Muscle layer of colon (tissue), 2 donors: ENCODE results near the gene CRCP.
"Not testable (repeated sequence)": the region's sequence is repeated elsewhere in the genome, so short reads cannot be mapped to it uniquely, and the experiment has no call there.

ENCODE experiments used
- H3K27ac ChIP-seq: one replicate; pipeline ENCODE4 v1.7.0; 2013; ENCODE audit warnings: low read depth, mild to moderate bottlenecking, low read length, moderate library complexity
- H3K27me3 ChIP-seq, 2 donors: one replicate each; pipeline ENCODE4 v1.7.0; 2013; ENCODE audit warnings: low read length in 2 of 2, mild to moderate bottlenecking in 2 of 2; ENCODE audit not compliant: insufficient read depth in 2 of 2, control insufficient read depth in 1 of 2
- H3K36me3 ChIP-seq: one replicate; pipeline ENCODE4 v1.7.0; 2013; ENCODE audit warnings: mild to moderate bottlenecking, low read length; ENCODE audit not compliant: insufficient read depth
- H3K4me1 ChIP-seq: one replicate; pipeline ENCODE4 v1.7.0; 2013; ENCODE audit warnings: mild to moderate bottlenecking, low read length; ENCODE audit not compliant: insufficient read depth
- H3K4me3 ChIP-seq, 2 donors: one replicate each; pipeline ENCODE4 v1.7.0; 2013; ENCODE audit warnings: low read length in 2 of 2, low read depth in 1 of 2, mild to moderate bottlenecking in 1 of 2, moderate library complexity in 1 of 2
- H3K9ac ChIP-seq: one replicate; pipeline ENCODE4 v1.7.0; 2013; ENCODE audit warnings: low read length
- H3K9me3 ChIP-seq: one replicate; pipeline ENCODE4 v1.7.0; 2013; ENCODE audit warnings: mild to moderate bottlenecking, low read length
- donor health status: abdominal sarcoma.
- donor health status: Adenocarcinoma of cecum.

Gene CRCP

GRCh38 chr7:66142996-66143395 lies 28.3 kb downstream of the CRCP start:
- Histone ChIP-seq H3K9ac (no peak overlapping the region), H3K9me3 (no peaks in the 10 kb centered on the region), H3K4me1 (peaks cover 17% of the 10 kb centered on the region), H3K36me3 (peaks cover 32% of the 10 kb centered on the region), H3K27me3 (no peaks in the 10 kb centered on the region), H3K4me3 (no peak overlapping the region), H3K27ac (no peak overlapping the region)

GRCh38 chr7:66143876-66144332 lies 29.3 kb downstream of the CRCP start:
- Histone ChIP-seq H3K4me3 (no peak overlapping the region), H3K9ac (no peak overlapping the region), H3K27ac (no peak overlapping the region), H3K27me3 (no peaks in the 10 kb centered on the region), H3K36me3 (peaks cover 31% of the 10 kb centered on the region), H3K9me3 (no peaks in the 10 kb centered on the region), H3K4me1 (peaks cover 17% of the 10 kb centered on the region)

GRCh38 chr7:66145400-66146104 lies 30.9 kb downstream of the CRCP start:
- Histone ChIP-seq H3K27ac (no peak overlapping the region), H3K9me3 (no peaks in the 10 kb centered on the region), H3K4me1 (peaks cover 20% of the 10 kb centered on the region), H3K36me3 (peaks cover 31% of the 10 kb centered on the region), H3K4me3 (no peak overlapping the region), H3K9ac (no peak overlapping the region), H3K27me3 (no peaks in the 10 kb centered on the region)

- Histone ChIP-seq H3K9me3 (no peaks in the 10 kb centered on the region), H3K27ac (peak overlapping the region; percentile 20), H3K4me3 (no peak overlapping the region), H3K27me3 (no peaks in the 10 kb centered on the region), H3K9ac (no peak overlapping the region), H3K36me3 (peaks cover 36% of the 10 kb centered on the region), H3K4me1 (peaks cover 16% of the 10 kb centered on the region)
These were observed 32.1 kb downstream of the CRCP start for GRCh38 chr7:66146701-66147100.

GRCh38 chr7:66147657-66148056 lies 33.0 kb downstream of the CRCP start:
- H3K9me3 ChIP-seq, H3K9ac ChIP-seq, H3K27me3 ChIP-seq, H3K27ac ChIP-seq, H3K4me3 ChIP-seq: not testable (repeated sequence)
- peaks cover 17% of the 10 kb centered on the region for H3K4me1 ChIP-seq
- peaks cover 37% of the 10 kb centered on the region for H3K36me3 ChIP-seq

GRCh38 chr7:66150471-66150870 lies 35.8 kb downstream of the CRCP start:
- Histone ChIP-seq H3K27ac (no peak overlapping the region), H3K9me3 (no peaks in the 10 kb centered on the region), H3K9ac (no peak overlapping the region), H3K36me3 (peaks cover 34% of the 10 kb centered on the region), H3K27me3 (no peaks in the 10 kb centered on the region), H3K4me1 (peaks cover 17% of the 10 kb centered on the region), H3K4me3 (no peak overlapping the region)

- Histone ChIP-seq H3K27me3 (no peaks in the 10 kb centered on the region), H3K4me3 (no peak overlapping the region), H3K36me3 (peaks cover 32% of the 10 kb centered on the region), H3K27ac (no peak overlapping the region), H3K4me1 (peaks cover 17% of the 10 kb centered on the region), H3K9ac (no peak overlapping the region), H3K9me3 (no peaks in the 10 kb centered on the region)
These were observed 37.9 kb downstream of the CRCP start for GRCh38 chr7:66152371-66153191.

- Histone ChIP-seq H3K4me1 (peaks cover 17% of the 10 kb centered on the region), H3K36me3 (peaks cover 32% of the 10 kb centered on the region)
These were observed 39.0 kb downstream of the CRCP start for GRCh38 chr7:66153691-66154090.

GRCh38 chr7:66156035-66156434 lies 41.4 kb downstream of the CRCP start:
- H3K4me3 ChIP-seq, H3K27ac ChIP-seq, H3K9ac ChIP-seq, H3K4me1 ChIP-seq, H3K9me3 ChIP-seq, H3K27me3 ChIP-seq: not testable (repeated sequence)
- H3K36me3 ChIP-seq, result peaks cover 28% of the 10 kb centered on the region

More at GRCh38 chr7:66153691-66154090, 39.0 kb downstream of the CRCP start:
- H3K27me3 ChIP-seq, result no peaks in the 10 kb centered on the region
- no peak overlapping the region for H3K9ac ChIP-seq
- no peak overlapping the region for H3K27ac ChIP-seq
- no peak overlapping the region for H3K4me3 ChIP-seq
- no peaks in the 10 kb centered on the region for H3K9me3 ChIP-seq

GRCh38 chr7:66157060-66157459 lies 42.4 kb downstream of the CRCP start:
- H3K4me3 ChIP-seq, result no peak overlapping the region
- H3K4me1 ChIP-seq, result peaks cover 4% of the 10 kb centered on the region
- no peak overlapping the region for H3K9ac ChIP-seq
- H3K27me3 ChIP-seq, result no peaks in the 10 kb centered on the region
- no peak overlapping the region for H3K27ac ChIP-seq
- peaks cover 24% of the 10 kb centered on the region for H3K36me3 ChIP-seq
- H3K9me3 ChIP-seq, result no peaks in the 10 kb centered on the region

- no peaks in the 10 kb centered on the region for H3K4me1 ChIP-seq
- no peak overlapping the region for H3K4me3 ChIP-seq
- H3K36me3 ChIP-seq, result no peaks in the 10 kb centered on the region
- no peak overlapping the region for H3K9ac ChIP-seq
- H3K9me3 ChIP-seq, result no peaks in the 10 kb centered on the region
- H3K27me3 ChIP-seq, result no peaks in the 10 kb centered on the region
- no peak overlapping the region for H3K27ac ChIP-seq
These were observed 48.0 kb downstream of the CRCP start for GRCh38 chr7:66162622-66163021.
